Activated CD8-positive, alpha-beta T cell treated with anti-CD3 and anti-CD28 coated beads, Interleukin-2, amount 10 ng/mL, durations not matched to agents 7 days and 5 days (primary cell): ENCODE results near the gene ADH6. TPM values are rescaled to one million over a fixed set of nuclear protein-coding genes. Genes with fewer than 3 reads are reported as not detected.
"Not testable (repeated sequence)": the region's sequence is repeated elsewhere in the genome, so short reads cannot be mapped to it uniquely, and the experiment has no call there.

Source experiments
- ATAC-seq: fragments of 150-1000 bp; cut with Tn5 transposase; one replicate; pipeline ENCODE4 v1.10.0; 2021; ENCODE audit warnings: moderate library complexity
- CTCF ChIA-PET: fragments of 350-600 bp; sonication (Branson Sonifier 250); formaldehyde crosslinking; loops from one replicate; lab custom pipeline; 2021; ENCODE audit warnings: antibody characterized with exemption; lab: Charles Lee
- POLR2A ChIA-PET: fragments of 350-600 bp; sonication (Branson Sonifier 250); formaldehyde crosslinking; loops from one replicate; lab custom pipeline; 2021; ENCODE audit warnings: antibody characterized with exemption; lab: Charles Lee
- DNase-seq: peaks from one replicate; pipeline ENCODE4 v3.0.0-alpha.2; 2020
- H3K27ac Mint-ChIP-seq: one replicate; pipeline ENCODE4 v1.8.0; 2021; ENCODE audit warnings: mild to moderate bottlenecking, mixed read lengths
- H3K27me3 Mint-ChIP-seq: one replicate; pipeline ENCODE4 v1.8.0; 2021; ENCODE audit warnings: low read depth, mixed read lengths
- H3K36me3 Mint-ChIP-seq: one replicate; pipeline ENCODE4 v1.8.0; 2021; ENCODE audit warnings: low read depth, mixed read lengths
- H3K4me1 Mint-ChIP-seq: one replicate; pipeline ENCODE4 v1.8.0; 2021; ENCODE audit warnings: low read depth, mixed read lengths
- H3K4me3 Mint-ChIP-seq: one replicate; pipeline ENCODE4 v1.8.0; 2021; ENCODE audit warnings: mild to moderate bottlenecking, mixed read lengths
- H3K9me3 Mint-ChIP-seq: one replicate; pipeline ENCODE4 v1.8.0; 2022; ENCODE audit warnings: mixed read lengths; ENCODE audit not compliant: insufficient read depth
- total RNA-seq, 2 experiments: library from RNA; stranded (reverse); gene quantifications; one replicate each; pipeline ENCODE4 v1.2.3, GENCODE V29; 2021

The ADH6 gene
- total RNA-seq = not detected

- CTCF ChIA-PET = no interaction called here
- Mint-ChIP-seq H3K4me1 (no peaks in the 10 kb centered on the region), H3K27me3 (no peaks in the 10 kb centered on the region), H3K36me3 (no peaks in the 10 kb centered on the region), H3K27ac (no peak within 1 kb of the TSS), H3K4me3 (no peak within 1 kb of the TSS), H3K9me3 (no peaks in the 10 kb centered on the region)
- POLR2A ChIA-PET = no interaction called here
- DNase-seq (no peak), ATAC-seq (no peak)
These were observed at the start of gene ADH6 for GRCh38 chr4:99219072-99219471. Gene ADH6 (minus strand): TSS chr4:99219246. CDS start chr4:99219152, 94 bp downstream.

- H3K4me3 Mint-ChIP-seq = no peak overlapping the region
- no peaks in the 10 kb centered on the region for H3K36me3 Mint-ChIP-seq
- peaks cover 4% of the 10 kb centered on the region for H3K9me3 Mint-ChIP-seq
- no peaks in the 10 kb centered on the region for H3K4me1 Mint-ChIP-seq
- no peaks in the 10 kb centered on the region for H3K27me3 Mint-ChIP-seq
- H3K27ac Mint-ChIP-seq = no peak overlapping the region
- ChIA-PET CTCF (no interaction called here), POLR2A (no interaction called here)
- DNase-seq (no peak), ATAC-seq (no peak)
These were observed 45.9 kb upstream of the ADH6 start for GRCh38 chr4:99264927-99265326.

DNA sequence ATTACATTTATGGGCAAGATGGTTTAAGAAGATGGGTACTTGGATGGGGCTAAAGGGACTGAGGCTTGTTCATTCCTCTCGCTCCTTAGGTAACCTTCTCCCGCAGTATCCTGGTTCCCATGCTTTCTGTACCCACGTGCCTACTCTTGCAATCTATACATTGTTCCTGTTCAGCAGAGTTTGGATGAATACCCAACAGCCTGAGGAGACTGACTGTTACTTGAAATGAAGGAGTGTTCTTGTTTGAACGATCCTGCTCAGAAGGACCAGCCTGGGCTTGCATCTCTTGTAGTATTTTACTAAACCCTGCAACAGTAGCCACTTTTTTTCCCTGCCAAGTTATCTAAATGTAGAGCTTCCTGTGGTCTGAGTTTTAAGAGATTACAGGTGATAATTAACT lies 33.7 kb upstream of the ADH6 start:
- Mint-ChIP-seq H3K4me1 (no peaks in the 10 kb centered on the region), H3K9me3 (peaks cover 4% of the 10 kb centered on the region), H3K36me3 (no peaks in the 10 kb centered on the region), H3K27ac (no peak overlapping the region), H3K4me3 (no peak overlapping the region), H3K27me3 (no peaks in the 10 kb centered on the region)
- CTCF ChIA-PET = no interaction called here
- POLR2A ChIA-PET = no interaction called here
- DNase-seq (no peak), ATAC-seq (no peak)

- Mint-ChIP-seq H3K4me1 (no peaks in the 10 kb centered on the region), H3K36me3 (no peaks in the 10 kb centered on the region), H3K9me3 (peaks cover 4% of the 10 kb centered on the region), H3K27me3 (no peaks in the 10 kb centered on the region), H3K27ac (no peak overlapping the region), H3K4me3 (no peak overlapping the region)
- ATAC-seq (no peak), DNase-seq (no peak)
- POLR2A ChIA-PET = no interaction called here
- CTCF ChIA-PET = no interaction called here
These were observed 29.7 kb upstream of the ADH6 start for GRCh38 chr4:99248714-99249113.

GRCh38 chr4:99235955-99236354 lies 16.9 kb upstream of the ADH6 start:
- H3K9me3 Mint-ChIP-seq = no peaks in the 10 kb centered on the region
- POLR2A ChIA-PET = no interaction called here
- H3K4me3 Mint-ChIP-seq = no peak overlapping the region
- CTCF ChIA-PET = no interaction called here
- ATAC-seq (no peak), DNase-seq (no peak)
- H3K27me3 Mint-ChIP-seq = no peaks in the 10 kb centered on the region
- H3K27ac Mint-ChIP-seq = no peak overlapping the region
- H3K4me1 Mint-ChIP-seq = no peaks in the 10 kb centered on the region
- no peaks in the 10 kb centered on the region for H3K36me3 Mint-ChIP-seq

DNA sequence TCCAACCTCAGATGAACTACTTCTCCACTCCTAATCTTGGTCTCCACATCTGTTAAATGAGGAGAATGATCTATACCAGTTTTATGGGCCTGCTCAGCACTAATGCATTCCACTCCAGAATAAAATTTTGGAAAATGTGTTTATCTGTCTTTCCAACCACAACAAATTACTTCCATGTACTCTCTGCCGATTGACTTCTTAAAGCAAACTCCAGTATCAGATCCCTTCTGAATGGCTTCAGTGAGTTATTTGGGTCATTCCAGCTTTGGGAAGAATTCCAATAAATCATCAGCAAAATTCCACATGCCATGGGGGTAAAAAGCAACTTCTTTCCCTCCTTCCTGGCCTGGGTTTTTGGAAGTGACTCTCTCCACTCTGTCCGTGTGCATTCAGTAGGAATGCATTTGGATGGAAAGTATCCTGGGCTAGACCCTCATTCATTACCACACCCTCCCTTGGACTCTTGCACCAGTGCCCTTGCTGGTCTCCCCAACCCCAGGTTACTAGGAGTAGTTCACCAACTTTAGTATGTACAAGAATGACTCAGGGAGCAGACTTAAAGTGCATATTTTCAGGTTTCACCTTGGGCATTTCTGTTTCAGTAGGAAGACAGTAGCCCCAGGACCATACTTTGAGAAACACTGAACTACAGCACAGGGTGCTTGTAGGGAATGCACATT lies 15.4 kb upstream of the ADH6 start:
- CTCF ChIA-PET = no interaction called here
- no peaks in the 10 kb centered on the region for H3K4me1 Mint-ChIP-seq
- H3K9me3 Mint-ChIP-seq = no peaks in the 10 kb centered on the region
- ATAC-seq = no peak
- H3K4me3 Mint-ChIP-seq = no peak overlapping the region
- no peak overlapping the region for H3K27ac Mint-ChIP-seq
- no peaks in the 10 kb centered on the region for H3K27me3 Mint-ChIP-seq
- no peaks in the 10 kb centered on the region for H3K36me3 Mint-ChIP-seq
- POLR2A ChIA-PET = no interaction called here
- no peak for DNase-seq

DNA sequence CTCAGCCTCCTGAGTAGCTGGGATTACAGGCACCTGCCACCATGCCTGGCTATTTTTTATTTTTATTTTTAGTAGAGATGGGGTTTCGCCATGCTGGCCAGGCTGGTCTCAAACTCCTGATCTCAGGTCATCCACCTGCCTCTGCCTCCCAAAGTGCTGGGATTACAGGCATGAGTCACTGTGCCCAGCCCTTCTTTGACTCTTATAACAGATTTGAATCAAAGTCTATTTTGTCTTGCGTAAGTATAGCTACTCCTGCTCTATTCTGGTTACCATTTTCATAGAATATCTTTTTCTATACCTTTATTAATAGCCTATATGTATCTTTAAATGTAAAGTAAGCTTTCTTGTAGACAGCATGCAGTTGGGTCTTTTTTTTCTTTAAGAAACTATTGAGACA lies 14.4 kb upstream of the ADH6 start:
- not testable (repeated sequence) for H3K9me3 Mint-ChIP-seq, H3K4me1 Mint-ChIP-seq, ATAC-seq

GRCh38 chr4:99228706-99229105 lies 9.7 kb upstream of the ADH6 start:
- H3K27me3 Mint-ChIP-seq, H3K27ac Mint-ChIP-seq, H3K9me3 Mint-ChIP-seq, H3K36me3 Mint-ChIP-seq, H3K4me3 Mint-ChIP-seq, CTCF ChIA-PET, H3K4me1 Mint-ChIP-seq, ATAC-seq, POLR2A ChIA-PET, DNase-seq: not testable (repeated sequence)

More for the DNA sequence above, 14.4 kb upstream of the ADH6 start:
- H3K4me3 Mint-ChIP-seq, H3K27me3 Mint-ChIP-seq, POLR2A ChIA-PET, H3K36me3 Mint-ChIP-seq, H3K27ac Mint-ChIP-seq, DNase-seq, CTCF ChIA-PET: not testable (repeated sequence)

- H3K27me3 Mint-ChIP-seq, H3K4me3 Mint-ChIP-seq, ATAC-seq, H3K4me1 Mint-ChIP-seq, H3K27ac Mint-ChIP-seq, H3K36me3 Mint-ChIP-seq, DNase-seq, CTCF ChIA-PET, H3K9me3 Mint-ChIP-seq, POLR2A ChIA-PET: not testable (repeated sequence)
These were observed 8.6 kb upstream of the ADH6 start for GRCh38 chr4:99227646-99228045.

GRCh38 chr4:99221980-99222379 lies 2.9 kb upstream of the ADH6 start:
- Mint-ChIP-seq H3K27me3 (no peaks in the 10 kb centered on the region), H3K9me3 (peaks cover 5% of the 10 kb centered on the region), H3K27ac (no peak overlapping the region), H3K4me1 (no peaks in the 10 kb centered on the region), H3K36me3 (no peaks in the 10 kb centered on the region), H3K4me3 (no peak overlapping the region)
- DNase-seq (no peak), ATAC-seq (no peak)
- POLR2A ChIA-PET = no interaction called here
- CTCF ChIA-PET = no interaction called here

- H3K27me3 Mint-ChIP-seq = no peaks in the 10 kb centered on the region
These were observed 433 bp upstream of the ADH6 start for GRCh38 chr4:99219479-99219878.

DNA sequence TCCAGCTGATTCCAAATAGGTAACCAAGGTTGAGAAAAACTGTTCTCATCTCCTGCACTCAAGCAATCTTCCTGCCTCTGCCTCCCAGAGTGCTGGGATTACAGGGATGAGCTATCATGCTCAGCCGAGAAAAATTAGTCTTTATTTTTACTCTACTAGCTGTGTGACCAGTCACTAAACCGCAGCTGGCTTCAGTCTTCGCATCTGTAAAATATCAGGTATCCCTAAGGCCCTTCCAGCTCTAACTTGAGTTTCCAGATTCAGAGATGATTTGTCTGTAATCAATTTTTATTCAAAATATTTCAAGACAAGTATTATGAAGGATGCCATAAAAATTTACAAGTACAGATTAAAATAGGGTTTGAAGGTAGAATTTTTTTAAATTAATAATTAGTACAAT lies 3.5 kb downstream of the ADH6 start:
- Mint-ChIP-seq H3K27ac (no peak overlapping the region), H3K4me3 (no peak overlapping the region), H3K36me3 (no peaks in the 10 kb centered on the region), H3K9me3 (no peaks in the 10 kb centered on the region), H3K4me1 (no peaks in the 10 kb centered on the region), H3K27me3 (no peaks in the 10 kb centered on the region)
- ChIA-PET CTCF (no interaction called here), POLR2A (no interaction called here)
- DNase-seq (no peak), ATAC-seq (no peak)

More at GRCh38 chr4:99219479-99219878, 433 bp upstream of the ADH6 start:
- no peak overlapping the region for H3K4me3 Mint-ChIP-seq
- H3K36me3 Mint-ChIP-seq = no peaks in the 10 kb centered on the region
- H3K27ac Mint-ChIP-seq = no peak overlapping the region
- no peaks in the 10 kb centered on the region for H3K9me3 Mint-ChIP-seq
- CTCF ChIA-PET = no interaction called here
- DNase-seq (no peak), ATAC-seq (no peak)
- POLR2A ChIA-PET = no interaction called here
- no peaks in the 10 kb centered on the region for H3K4me1 Mint-ChIP-seq

DNA sequence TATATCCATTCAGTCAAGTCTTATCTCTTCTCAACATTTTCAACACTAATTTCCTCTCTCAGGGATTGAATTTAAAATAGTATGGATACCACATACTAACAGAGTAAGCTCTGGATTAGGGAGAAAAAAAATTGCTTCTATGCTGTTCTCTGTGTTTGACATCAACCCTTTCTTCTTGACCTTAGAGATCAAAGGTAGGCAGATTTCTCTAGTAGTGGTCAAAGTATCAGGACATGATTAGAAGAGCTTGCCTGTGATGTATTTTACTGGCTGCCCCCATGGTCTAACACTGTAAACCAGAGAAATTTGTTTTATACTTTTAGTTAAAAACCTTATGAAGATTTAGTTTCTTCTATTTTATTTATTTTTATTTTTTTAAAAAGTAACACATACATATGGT lies 8.3 kb downstream of the ADH6 start:
- no peaks in the 10 kb centered on the region for H3K36me3 Mint-ChIP-seq
- H3K27ac Mint-ChIP-seq = no peak overlapping the region
- no peaks in the 10 kb centered on the region for H3K4me1 Mint-ChIP-seq
- ATAC-seq (no peak), DNase-seq (no peak)
- H3K4me3 Mint-ChIP-seq = no peak overlapping the region
- ChIA-PET POLR2A (no interaction called here), CTCF (no interaction called here)
- H3K27me3 Mint-ChIP-seq = no peaks in the 10 kb centered on the region
- H3K9me3 Mint-ChIP-seq = no peaks in the 10 kb centered on the region
